ENCODE measurements around the gene SLC38A10.

- TF ChIP-seq CTCF (IDR thresholded peaks at IDR 0.05 in 2 of 3, conservative IDR thresholded peaks at IDR 0.05 in 1 of 3; ENCODE audit: control insufficient read depth in 2 of 3, extremely low read depth in 1 of 3, insufficient read depth in 1 of 3, low read depth in 3 of 3, low read length in 3 of 3) (no peak), YY1 (IDR thresholded peaks at IDR 0.05; ENCODE audit: low read depth, low read length) (no peak), POLR2A (IDR thresholded peaks at IDR 0.05; ENCODE audit: low read depth, low read length) (no peak), CBX3 (IDR thresholded peaks at IDR 0.05; ENCODE audit: borderline replicate concordance, low read depth) (no peak), MTA2 (IDR thresholded peaks at IDR 0.05; ENCODE audit: low read depth) (no peak), JUND (IDR thresholded peaks at IDR 0.05; ENCODE audit: low read depth, low read length) (no peak)
Observed at GRCh38 chr17:81340607-81341515, 45.8 kb upstream of the SLC38A10 start.
